ENCODE data around the gene HIC1. TPM values are rescaled to one million over a fixed set of nuclear protein-coding genes. Genes with fewer than 3 reads are reported as not detected.

Gene HIC1
- polyA plus RNA-seq, 1 donor (not counting 4 experiments of a cell fraction or from before 2014, with no cell fraction given) = 0.64 TPM

DNA sequence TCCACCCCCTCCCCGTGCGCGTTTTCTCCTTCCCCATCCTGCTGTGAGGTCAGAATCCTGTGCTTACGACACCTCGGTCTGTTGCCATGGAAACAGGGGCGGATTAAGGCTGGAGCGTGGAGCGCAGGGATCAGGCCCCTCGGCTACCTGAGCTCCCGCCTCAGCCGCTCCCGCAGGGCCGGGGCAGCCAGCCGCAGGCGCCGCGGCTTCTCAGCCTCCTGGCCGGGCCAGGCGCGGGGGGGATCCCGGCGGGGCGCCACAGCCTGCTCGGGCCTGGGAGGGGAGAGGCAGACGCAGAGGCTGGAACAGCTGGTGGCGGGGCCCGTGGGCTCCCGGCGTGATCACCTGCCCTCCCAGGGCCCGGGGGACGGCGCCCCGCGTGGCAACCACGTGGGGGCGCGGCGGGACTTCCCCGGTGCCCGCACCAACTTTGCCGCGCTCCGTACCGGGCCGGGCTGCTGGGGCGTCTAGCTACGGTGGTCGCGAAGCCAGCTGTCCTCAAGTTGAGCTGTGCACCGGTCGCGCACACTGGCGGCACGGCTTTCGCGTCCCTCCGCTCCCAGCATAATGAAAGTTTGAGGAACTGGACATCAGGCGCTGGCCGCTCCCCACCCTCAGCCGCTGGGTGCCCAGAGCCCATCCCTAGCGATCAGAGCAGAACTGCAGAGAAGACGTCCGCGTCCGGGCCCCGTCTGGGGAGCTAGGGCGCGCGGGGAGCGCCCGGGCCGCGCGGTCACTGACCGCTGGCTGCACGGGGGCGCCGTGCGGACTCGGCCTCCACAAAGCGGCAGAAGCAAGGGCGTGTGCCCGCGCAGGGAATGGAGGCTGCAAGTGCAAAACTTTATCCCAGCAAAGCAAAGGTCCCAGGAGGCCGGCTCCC lies 31.0 kb upstream of the HIC1 start:
- dilution Hi-C loops (cut with MboI; ENCODE audit: extremely low pct_ligation_motif_present, low sequenced_read_pairs) = no loop called here
- H3K4me3 ChIP-seq (ENCODE audit: control insufficient read depth in 2 of 3, extremely low read depth in 1 of 3, insufficient read depth in 2 of 3, low read depth in 1 of 3, low read length in 3 of 3) = peak overlapping the region; percentile 59 to 76 (median 71)
- H3K27ac ChIP-seq (ENCODE audit: control insufficient read depth, insufficient read depth, low read length) = no peak overlapping the region
- H4K20me1 ChIP-seq (ENCODE audit: control insufficient read depth, extremely low read depth, insufficient read depth, low read length) = no peaks in the 10 kb centered on the region
- H3K9me3 ChIP-seq (ENCODE audit: control insufficient read depth, low read depth, low read length) = no peaks in the 10 kb centered on the region
- H3K4me2 ChIP-seq (ENCODE audit: control insufficient read depth, extremely low read depth, insufficient read depth, low read depth, low read length) = peak overlapping the region; percentile 73
- peak overlapping the region; percentile 56 for H3K9ac ChIP-seq (ENCODE audit: control insufficient read depth, extremely low read depth, insufficient read depth, low read length)
- H3K4me1 ChIP-seq (ENCODE audit: control insufficient read depth, extremely low read depth, insufficient read depth, low read length) = peaks cover 3% of the 10 kb centered on the region
- H3K9me1 ChIP-seq (ENCODE audit: control insufficient read depth, extremely low read depth, insufficient read depth, low read length) = no peaks in the 10 kb centered on the region
- TF ChIP-seq, protein P1, sequence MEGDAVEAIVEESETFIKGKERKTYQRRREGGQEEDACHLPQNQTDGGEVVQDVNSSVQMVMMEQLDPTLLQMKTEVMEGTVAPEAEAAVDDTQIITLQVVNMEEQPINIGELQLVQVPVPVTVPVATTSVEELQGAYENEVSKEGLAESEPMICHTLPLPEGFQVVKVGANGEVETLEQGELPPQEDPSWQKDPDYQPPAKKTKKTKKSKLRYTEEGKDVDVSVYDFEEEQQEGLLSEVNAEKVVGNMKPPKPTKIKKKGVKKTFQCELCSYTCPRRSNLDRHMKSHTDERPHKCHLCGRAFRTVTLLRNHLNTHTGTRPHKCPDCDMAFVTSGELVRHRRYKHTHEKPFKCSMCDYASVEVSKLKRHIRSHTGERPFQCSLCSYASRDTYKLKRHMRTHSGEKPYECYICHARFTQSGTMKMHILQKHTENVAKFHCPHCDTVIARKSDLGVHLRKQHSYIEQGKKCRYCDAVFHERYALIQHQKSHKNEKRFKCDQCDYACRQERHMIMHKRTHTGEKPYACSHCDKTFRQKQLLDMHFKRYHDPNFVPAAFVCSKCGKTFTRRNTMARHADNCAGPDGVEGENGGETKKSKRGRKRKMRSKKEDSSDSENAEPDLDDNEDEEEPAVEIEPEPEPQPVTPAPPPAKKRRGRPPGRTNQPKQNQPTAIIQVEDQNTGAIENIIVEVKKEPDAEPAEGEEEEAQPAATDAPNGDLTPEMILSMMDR (optimal IDR thresholded peaks at IDR 0.05 in 1 of 3, IDR thresholded peaks at IDR 0.05 in 1 of 3, conservative IDR thresholded peaks at IDR 0.05 in 1 of 3; ENCODE audit: extremely low read depth in 1 of 3, insufficient read depth in 2 of 3, low read length in 3 of 3) = peak in 2 of 3 experiments; percentile 5 to 30
- peak; percentile 61 for TF ChIP-seq EZH2 (IDR thresholded peaks at IDR 0.05; ENCODE audit: low read length)
- H3K27me3 ChIP-seq (ENCODE audit: control insufficient read depth, extremely low read depth, insufficient read depth, low read length) = peaks cover 8% of the 10 kb centered on the region
- no peaks in the 10 kb centered on the region for H3K79me2 ChIP-seq (ENCODE audit: control insufficient read depth, insufficient read depth, low read length)
- H3K36me3 ChIP-seq (ENCODE audit: control insufficient read depth in 2 of 2, extremely low read depth in 1 of 2, insufficient read depth in 2 of 2, low read length in 2 of 2) = no peaks in the 10 kb centered on the region
- H2AFZ ChIP-seq (ENCODE audit: control insufficient read depth, low read length) = peak overlapping the region; percentile 38
- DNase-seq (ENCODE audit: low read depth, low spot score) (no peak), FAIRE-seq (no peak)

DNA sequence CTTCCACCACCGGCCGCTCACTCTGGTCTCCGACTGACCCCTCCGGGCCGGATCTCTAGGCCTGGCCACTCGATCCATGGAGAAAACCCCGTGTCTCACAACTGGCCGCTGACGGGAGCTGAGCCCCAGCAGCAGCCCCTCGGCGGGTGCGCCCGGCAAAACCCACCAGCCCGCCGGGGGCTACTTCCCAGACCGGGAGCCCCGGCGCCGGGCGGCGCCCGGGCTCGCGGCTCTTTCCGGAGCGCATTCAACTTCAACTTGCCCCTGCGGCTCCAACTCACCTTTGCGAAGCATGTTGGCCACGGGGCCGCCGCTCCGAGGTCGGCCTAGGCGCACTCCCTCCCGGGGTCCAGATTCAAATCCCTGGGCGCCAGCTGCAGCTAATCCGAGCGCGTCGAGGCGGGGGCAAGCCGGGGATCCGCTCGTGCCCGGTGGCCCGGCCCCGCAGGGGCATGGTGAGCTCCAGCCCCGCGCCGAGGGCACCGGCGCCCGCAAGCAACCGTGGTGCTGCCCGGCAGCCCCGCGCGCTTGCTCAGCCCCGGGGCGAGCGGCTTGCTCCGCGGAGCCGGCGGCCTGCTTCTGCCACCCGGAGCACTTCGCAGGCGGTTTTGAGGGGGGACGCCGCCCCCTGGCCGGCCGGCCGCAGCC lies 30.2 kb upstream of the HIC1 start:
- dilution Hi-C loops (cut with MboI; ENCODE audit: extremely low pct_ligation_motif_present, low sequenced_read_pairs) = no loop called here
- no peak for TF ChIP-seq EZH2 (IDR thresholded peaks at IDR 0.05; ENCODE audit: low read length)
- TF ChIP-seq, protein P1 (optimal IDR thresholded peaks at IDR 0.05 in 1 of 3, IDR thresholded peaks at IDR 0.05 in 1 of 3, conservative IDR thresholded peaks at IDR 0.05 in 1 of 3; ENCODE audit: extremely low read depth in 1 of 3, insufficient read depth in 2 of 3, low read length in 3 of 3) = no peak
- Histone ChIP-seq H3K9ac (ENCODE audit: control insufficient read depth, extremely low read depth, insufficient read depth, low read length) (peak overlapping the region; percentile 56), H3K4me3 (ENCODE audit: control insufficient read depth in 2 of 3, extremely low read depth in 1 of 3, insufficient read depth in 2 of 3, low read depth in 1 of 3, low read length in 3 of 3) (peak overlapping the region; percentile 59 to 76 (median 71)), H3K4me2 (ENCODE audit: control insufficient read depth, extremely low read depth, insufficient read depth, low read depth, low read length) (peak overlapping the region; percentile 73), H3K79me2 (ENCODE audit: control insufficient read depth, insufficient read depth, low read length) (no peaks in the 10 kb centered on the region), H3K9me1 (ENCODE audit: control insufficient read depth, extremely low read depth, insufficient read depth, low read length) (no peaks in the 10 kb centered on the region), H3K9me3 (ENCODE audit: control insufficient read depth, low read depth, low read length) (no peaks in the 10 kb centered on the region), H3K27ac (ENCODE audit: control insufficient read depth, insufficient read depth, low read length) (no peak overlapping the region), H4K20me1 (ENCODE audit: control insufficient read depth, extremely low read depth, insufficient read depth, low read length) (no peaks in the 10 kb centered on the region), H3K36me3 (ENCODE audit: control insufficient read depth in 2 of 2, extremely low read depth in 1 of 2, insufficient read depth in 2 of 2, low read length in 2 of 2) (no peaks in the 10 kb centered on the region), H2AFZ (ENCODE audit: control insufficient read depth, low read length) (peak overlapping the region; percentile 35), H3K27me3 (ENCODE audit: control insufficient read depth, extremely low read depth, insufficient read depth, low read length) (peaks cover 8% of the 10 kb centered on the region), H3K4me1 (ENCODE audit: control insufficient read depth, extremely low read depth, insufficient read depth, low read length) (peaks cover 3% of the 10 kb centered on the region)
- FAIRE-seq = no peak
- no peak for DNase-seq (ENCODE audit: low read depth, low spot score)
